HG02938 (cell line): ENCODE results near the gene TDG.
"Not testable (repeated sequence)": the region's sequence is repeated elsewhere in the genome, so short reads cannot be mapped to it uniquely, and the experiment has no call there.

Experiments
- ATAC-seq: cut with Tn5 transposase; IDR thresholded peaks from one replicate; pipeline ENCODE4 v1.9.1; 2021; ENCODE audit warnings: mild to moderate bottlenecking, moderate library complexity; ENCODE audit not compliant: unreplicated experiment

TDG gene

DNA sequence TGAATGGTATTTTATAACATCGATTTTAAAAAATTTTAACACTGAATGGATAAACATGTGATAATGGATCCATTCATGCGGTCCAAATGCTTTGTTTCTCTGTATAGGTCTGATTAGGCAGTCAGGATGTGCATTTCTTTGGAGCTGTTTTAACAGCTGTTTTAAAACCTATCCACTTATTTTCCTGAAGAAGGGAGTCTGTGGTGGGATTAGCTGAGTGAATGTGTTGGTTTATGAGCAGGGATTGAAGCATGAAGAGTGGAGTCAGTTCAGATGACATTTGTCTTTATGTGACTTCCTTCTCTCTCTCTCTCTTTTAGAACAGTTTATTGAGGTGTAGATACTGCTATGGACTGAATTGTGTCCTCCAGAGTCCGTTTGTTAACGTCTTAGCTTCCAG lies 46.7 kb downstream of the TDG start:
- no peak for ATAC-seq

DNA sequence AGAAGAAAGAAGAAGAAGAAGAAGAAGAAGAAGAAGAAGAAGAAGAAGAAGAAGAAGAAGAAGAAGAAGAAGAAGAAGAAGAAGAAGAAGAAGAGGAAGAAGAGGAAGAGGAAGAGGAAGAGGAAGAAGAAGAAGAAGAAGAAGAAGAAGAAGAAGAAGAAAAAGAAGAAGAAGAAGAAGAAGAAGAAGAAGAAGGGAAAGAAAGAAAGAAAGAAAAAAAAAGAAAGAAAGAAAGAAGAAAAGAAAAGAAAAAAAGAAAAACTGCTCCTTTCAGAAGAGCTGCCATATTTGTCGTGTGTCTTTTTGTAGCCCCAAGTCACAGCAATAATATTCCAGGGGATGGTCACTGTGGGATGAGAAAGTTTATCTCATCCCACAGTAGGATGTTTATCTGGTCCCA lies 56.2 kb downstream of the TDG start:
- not testable (repeated sequence) for ATAC-seq

DNA sequence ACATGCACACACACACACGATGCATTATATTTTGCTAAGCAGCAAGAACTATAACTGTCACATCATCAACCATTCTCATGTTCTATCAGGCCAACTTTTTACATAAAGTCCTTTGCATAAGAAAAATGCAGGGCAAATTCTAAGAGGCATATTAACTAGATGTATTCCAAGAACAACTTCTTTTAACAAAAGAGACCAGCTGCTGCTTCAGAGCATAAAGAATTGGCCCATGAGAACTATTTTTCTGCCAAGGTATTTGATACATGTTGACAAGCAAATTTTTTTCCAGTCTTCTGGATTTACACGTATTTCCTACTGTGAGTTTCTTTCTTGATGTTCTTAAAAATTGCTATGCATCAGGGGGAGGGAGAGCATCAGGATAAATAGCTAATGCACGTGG lies 57.1 kb downstream of the TDG start:
- no peak for ATAC-seq

DNA sequence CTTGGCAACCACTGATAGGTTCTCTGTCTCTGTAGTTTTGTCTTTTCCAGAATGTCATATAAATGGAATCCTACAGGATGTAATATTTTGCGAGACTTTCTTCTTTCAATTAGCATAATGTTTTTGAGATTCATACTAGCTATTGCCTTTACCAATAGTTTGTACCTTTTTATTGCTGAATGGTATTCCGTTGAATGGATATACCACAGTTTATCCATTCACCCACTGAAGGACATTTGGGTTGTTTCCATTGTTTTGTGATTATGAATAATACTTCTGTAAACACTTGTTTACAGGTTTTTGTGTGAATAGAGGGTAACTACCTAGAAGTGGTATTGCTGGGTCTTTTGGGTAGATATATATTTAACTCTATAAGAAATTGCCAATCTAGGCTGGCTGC lies 58.0 kb downstream of the TDG start:
- no peak for ATAC-seq

DNA sequence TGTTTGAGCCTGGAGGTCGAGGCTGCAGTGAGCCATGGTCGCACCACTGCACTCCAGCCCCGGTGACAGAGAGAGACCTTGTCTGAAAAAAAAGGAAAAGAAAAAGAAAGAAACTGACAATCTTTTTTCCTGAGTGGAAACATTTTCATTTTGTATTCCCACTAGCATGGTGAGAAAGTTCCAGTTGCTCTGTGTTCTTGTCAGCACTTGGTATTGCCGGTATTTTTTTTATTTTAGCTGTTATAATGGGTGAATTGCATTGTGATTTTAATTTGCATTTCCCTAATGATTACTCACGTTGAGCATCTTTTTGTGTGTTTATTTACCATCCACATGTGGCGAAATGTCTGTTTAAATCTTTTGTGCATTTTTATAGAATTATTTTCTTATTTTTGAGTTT lies 58.7 kb downstream of the TDG start:
- ATAC-seq = no peak

DNA sequence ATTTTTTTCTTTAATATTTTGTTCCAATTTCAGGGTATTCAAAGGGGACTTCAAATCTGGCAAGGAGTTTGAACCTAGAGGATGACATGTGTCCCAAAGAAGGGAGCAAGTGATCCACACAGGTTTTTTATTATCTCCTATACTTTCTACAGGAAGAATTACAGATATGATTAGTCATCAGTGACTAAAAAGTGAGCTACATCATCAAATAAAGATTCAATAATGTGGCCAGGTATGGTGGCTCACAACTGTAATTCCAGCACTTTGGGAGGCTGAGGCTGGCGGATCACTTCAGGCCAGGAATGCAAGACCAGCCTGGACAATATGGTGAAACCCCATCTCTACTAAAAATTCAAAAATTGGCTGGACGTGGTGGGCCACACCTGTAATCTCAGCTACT lies 60.1 kb downstream of the TDG start:
- ATAC-seq = no peak

DNA sequence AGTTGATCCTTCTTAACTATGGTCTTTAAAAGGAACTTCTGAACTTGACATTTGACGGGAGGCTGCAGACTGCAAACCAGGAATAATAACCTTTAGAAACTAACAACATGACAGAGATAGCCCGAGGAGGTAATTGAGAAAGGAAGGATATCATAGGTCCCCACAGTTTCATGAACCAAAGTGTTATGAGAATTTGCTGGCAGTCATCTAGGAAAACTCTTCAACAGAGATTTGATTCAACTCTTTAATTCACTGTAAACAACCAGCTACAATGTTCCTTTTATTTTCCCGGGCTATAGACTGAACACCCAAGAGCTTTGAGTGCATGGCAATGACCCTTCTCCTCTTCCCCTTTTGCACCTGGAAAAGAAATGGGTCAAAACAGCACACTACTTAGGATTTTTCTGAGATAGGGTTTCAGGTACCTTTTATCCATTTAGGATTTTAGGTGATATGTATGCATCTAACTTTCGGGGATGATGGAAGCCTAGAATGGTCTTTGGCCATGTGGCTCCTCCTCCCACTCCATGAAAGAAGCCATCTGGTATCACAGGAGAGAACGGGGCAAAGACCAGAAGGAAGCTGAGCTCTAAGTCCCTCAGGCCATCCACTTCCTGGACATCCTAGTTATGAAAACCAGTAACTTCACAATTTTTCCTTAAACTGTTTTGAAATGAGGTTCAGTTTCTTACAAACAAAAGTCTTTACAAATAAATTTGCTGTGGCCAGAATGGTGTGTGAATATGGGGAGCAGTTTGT lies 61.3 kb downstream of the TDG start:
- no peak for ATAC-seq

DNA sequence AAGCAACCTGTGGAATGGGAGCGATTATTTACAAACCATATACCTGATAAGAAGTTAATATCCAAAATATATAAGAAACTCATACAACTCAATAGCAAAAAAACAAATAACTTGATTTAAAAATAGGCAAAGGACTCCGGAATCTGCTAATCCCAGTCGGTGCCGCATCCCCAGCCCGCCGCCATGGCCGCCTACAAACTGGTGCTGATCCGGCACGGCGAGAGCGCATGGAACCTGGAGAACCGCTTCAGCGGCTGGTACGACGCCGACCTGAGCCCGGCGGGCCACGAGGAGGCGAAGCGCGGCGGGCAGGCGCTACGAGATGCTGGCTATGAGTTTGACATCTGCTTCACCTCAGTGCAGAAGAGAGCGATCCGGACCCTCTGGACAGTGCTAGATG lies 64.9 kb downstream of the TDG start:
- not testable (repeated sequence) for ATAC-seq

DNA sequence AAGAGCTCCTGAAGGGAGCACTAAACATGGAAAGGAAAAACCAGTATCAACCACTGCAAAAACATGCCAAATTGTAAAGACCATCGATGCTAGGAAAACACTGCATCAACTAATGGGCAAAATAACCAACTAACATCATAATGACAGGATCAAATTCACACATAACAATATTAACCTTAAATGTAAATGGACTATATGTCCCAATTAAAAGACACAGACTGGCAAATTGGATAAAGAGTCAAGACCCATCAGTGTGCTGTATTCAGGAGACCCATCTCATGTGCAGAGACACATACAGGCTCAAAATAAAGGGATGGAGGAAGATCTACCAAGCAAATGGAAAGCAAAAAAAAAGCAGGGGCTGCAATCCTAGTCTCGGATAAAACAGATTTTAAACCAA lies 70.5 kb downstream of the TDG start:
- not testable (repeated sequence) for ATAC-seq
